ENCODE data around the gene SLC25A34.

SLC25A34 gene

DNA sequence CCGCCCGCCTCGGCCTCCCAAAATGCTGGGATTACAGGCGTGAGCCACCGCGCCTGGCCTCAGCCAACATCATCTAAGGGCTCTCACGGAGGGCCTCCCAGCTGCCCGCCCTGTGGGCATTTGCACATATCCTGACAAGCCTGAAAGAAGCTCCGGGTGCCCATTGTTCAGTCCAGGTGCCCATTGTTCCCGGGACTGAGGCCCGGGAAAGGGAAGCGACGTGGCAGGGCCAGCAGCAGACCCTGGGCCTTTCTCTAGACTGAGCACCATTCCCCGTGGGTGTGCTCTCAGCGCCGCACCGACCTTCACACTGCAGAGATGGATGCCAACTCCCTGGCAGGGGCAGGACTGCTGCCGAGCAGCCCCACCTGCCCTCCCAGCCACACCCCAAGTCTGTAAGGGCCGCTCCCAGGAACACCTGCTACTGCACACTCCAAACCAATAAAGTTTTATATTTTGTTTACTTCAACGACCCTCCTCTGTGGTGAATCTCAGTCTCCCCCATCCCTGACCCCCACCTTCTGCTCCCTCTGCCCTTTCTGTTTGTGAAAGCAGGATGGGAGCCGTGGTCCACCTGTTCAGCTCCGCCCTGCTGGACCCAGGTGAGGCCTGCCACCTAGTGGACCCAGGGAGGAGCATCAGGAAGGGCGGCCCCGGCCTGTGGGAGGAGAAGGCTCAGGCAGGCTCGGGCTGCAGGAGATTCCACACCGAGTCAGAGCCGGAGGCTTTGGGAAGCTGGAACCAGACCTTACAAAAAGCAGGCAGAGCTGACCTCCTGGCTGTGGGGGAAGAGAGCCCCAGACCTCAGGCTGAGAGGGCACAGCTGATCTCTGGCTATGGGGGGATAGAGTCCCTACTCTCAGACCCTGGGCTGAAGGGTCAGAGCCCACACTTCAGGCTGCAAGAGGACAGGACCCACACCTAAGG lies 5.1 kb downstream of the SLC25A34 start (continued):
- TF ChIP-seq ZFHX2 (tag by site-specific recombination; conservative IDR thresholded peaks at IDR 0.05) (peak; percentile 57; the same call in 1 of the 2 replicates), KLF1 (tag by site-specific recombination; IDR thresholded peaks at IDR 0.05) (peak; percentile 97), ZNF394 (tag by site-specific recombination; IDR thresholded peaks at IDR 0.05; ENCODE audit: borderline replicate concordance) (no peak), ZEB2 (tag by site-specific recombination; IDR thresholded peaks at IDR 0.05) (peak; percentile 73; the same call in 1 of the 2 replicates), ZNF501 (tag by site-specific recombination; IDR thresholded peaks at IDR 0.05) (peak; percentile 45; the same call in 1 of the 2 replicates), SCRT1 (tag by site-specific recombination; IDR thresholded peaks at IDR 0.05; ENCODE audit: borderline replicate concordance) (peak; percentile 98), KLF8 (tag by site-specific recombination; IDR thresholded peaks at IDR 0.05) (peak; percentile 31; the same call in 1 of the 2 replicates)
- TF ChIP-seq, protein P1, sequence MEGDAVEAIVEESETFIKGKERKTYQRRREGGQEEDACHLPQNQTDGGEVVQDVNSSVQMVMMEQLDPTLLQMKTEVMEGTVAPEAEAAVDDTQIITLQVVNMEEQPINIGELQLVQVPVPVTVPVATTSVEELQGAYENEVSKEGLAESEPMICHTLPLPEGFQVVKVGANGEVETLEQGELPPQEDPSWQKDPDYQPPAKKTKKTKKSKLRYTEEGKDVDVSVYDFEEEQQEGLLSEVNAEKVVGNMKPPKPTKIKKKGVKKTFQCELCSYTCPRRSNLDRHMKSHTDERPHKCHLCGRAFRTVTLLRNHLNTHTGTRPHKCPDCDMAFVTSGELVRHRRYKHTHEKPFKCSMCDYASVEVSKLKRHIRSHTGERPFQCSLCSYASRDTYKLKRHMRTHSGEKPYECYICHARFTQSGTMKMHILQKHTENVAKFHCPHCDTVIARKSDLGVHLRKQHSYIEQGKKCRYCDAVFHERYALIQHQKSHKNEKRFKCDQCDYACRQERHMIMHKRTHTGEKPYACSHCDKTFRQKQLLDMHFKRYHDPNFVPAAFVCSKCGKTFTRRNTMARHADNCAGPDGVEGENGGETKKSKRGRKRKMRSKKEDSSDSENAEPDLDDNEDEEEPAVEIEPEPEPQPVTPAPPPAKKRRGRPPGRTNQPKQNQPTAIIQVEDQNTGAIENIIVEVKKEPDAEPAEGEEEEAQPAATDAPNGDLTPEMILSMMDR (tag by site-specific recombination; IDR thresholded peaks at IDR 0.05) = peak; percentile 93
- TF ChIP-seq, protein P2, sequence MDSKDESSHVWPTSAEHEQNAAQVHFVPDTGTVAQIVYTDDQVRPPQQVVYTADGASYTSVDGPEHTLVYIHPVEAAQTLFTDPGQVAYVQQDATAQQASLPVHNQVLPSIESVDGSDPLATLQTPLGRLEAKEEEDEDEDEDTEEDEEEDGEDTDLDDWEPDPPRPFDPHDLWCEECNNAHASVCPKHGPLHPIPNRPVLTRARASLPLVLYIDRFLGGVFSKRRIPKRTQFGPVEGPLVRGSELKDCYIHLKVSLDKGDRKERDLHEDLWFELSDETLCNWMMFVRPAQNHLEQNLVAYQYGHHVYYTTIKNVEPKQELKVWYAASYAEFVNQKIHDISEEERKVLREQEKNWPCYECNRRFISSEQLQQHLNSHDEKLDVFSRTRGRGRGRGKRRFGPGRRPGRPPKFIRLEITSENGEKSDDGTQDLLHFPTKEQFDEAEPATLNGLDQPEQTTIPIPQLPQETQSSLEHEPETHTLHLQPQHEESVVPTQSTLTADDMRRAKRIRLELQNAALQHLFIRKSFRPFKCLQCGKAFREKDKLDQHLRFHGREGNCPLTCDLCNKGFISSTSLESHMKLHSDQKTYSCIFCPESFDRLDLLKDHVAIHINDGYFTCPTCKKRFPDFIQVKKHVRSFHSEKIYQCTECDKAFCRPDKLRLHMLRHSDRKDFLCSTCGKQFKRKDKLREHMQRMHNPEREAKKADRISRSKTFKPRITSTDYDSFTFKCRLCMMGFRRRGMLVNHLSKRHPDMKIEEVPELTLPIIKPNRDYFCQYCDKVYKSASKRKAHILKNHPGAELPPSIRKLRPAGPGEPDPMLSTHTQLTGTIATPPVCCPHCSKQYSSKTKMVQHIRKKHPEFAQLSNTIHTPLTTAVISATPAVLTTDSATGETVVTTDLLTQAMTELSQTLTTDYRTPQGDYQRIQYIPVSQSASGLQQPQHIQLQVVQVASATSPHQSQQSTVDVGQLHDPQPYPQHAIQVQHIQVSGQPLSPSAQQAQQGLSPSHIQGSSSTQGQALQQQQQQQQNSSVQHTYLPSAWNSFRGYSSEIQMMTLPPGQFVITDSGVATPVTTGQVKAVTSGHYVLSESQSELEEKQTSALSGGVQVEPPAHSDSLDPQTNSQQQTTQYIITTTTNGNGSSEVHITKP (tag by site-specific recombination; IDR thresholded peaks at IDR 0.05) = no peak

DNA sequence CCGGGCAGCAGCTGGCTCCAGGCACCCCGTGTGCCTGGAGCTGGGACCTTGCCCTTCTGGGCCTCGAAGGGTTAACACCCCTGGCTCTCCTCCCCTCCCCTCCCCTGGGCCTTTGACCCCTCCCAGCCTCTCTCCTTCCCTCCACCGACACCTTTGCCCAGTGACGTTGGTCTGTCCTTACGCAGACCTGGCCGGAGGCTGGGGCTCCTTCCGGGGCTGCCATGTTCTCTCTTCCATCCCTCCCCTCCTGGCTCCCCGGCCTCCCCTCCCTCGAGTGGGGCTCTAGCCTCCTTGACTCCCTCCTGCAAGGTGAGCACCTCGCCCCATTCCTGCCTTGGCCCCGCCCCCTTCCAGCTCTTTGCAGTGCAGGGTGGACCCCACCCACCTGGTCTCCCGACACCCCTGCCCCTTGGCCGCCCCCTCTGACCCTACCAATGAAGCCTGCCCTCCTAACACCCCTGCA lies 6.3 kb downstream of the SLC25A34 start, which contains the start of gene TMEM82:
TSS of gene TMEM82 (plus strand) at position 161 of the 463 bp plus-strand sequence. CDS start at position 222, 61 bp downstream.
- Histone ChIP-seq H3K9me3 (ENCODE audit: control insufficient read depth, insufficient read depth, low read depth, low read length) (no peaks in the 10 kb centered on the region), H3K27ac (ENCODE audit: extremely low read depth, low read depth, low read length) (no peak within 1 kb of the TSS), H3K4me3 (ENCODE audit: low read depth, low read length) (no peak within 1 kb of the TSS), H3K36me3 (ENCODE audit: control insufficient read depth in 2 of 2, insufficient read depth in 1 of 2, low read length in 2 of 2) (no peaks in the 10 kb centered on the region), H3K4me1 (ENCODE audit: control insufficient read depth, insufficient read depth, low read length) (no peaks in the 10 kb centered on the region)
- ChIA-PET CTCF (interaction anchor here (1.5 to 2.4 kb wide), 2 partner anchors 32 to 142 kb away, joined by 5 to 6 read pairs; no protein-coding TSS in a partner anchor), POLR2A (interaction anchor here (0.6 kb wide), 1 partner anchor 188 kb away, joined by 8 read pairs; no protein-coding TSS in a partner anchor)
- TF ChIP-seq ZNF654 (tag by site-specific recombination; IDR thresholded peaks at IDR 0.05; ENCODE audit: low read depth) (no peak), ZNF274 (IDR thresholded peaks at IDR 0.05; ENCODE audit: low read length) (no peak), ZNF274 (tag by site-specific recombination; IDR thresholded peaks at IDR 0.05; ENCODE audit: borderline replicate concordance) (no peak), EGR2 (tag by site-specific recombination; IDR thresholded peaks at IDR 0.05; ENCODE audit: low read depth) (peak; percentile 33; the same call in 1 of the 2 replicates), KLF9 (tag by site-specific recombination; IDR thresholded peaks at IDR 0.05; ENCODE audit: low read depth) (peak; percentile 32; the same call in 1 of the 2 replicates), ZBTB7A (tag by site-specific recombination; IDR thresholded peaks at IDR 0.05; ENCODE audit: low read depth) (no peak)
- TF ChIP-seq, protein P3, sequence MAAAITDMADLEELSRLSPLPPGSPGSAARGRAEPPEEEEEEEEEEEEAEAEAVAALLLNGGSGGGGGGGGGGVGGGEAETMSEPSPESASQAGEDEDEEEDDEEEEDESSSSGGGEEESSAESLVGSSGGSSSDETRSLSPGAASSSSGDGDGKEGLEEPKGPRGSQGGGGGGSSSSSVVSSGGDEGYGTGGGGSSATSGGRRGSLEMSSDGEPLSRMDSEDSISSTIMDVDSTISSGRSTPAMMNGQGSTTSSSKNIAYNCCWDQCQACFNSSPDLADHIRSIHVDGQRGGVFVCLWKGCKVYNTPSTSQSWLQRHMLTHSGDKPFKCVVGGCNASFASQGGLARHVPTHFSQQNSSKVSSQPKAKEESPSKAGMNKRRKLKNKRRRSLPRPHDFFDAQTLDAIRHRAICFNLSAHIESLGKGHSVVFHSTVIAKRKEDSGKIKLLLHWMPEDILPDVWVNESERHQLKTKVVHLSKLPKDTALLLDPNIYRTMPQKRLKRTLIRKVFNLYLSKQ (tag by site-specific recombination; IDR thresholded peaks at IDR 0.05; ENCODE audit: borderline replicate concordance) = no peak
- TF ChIP-seq, protein P1 (tag by site-specific recombination; IDR thresholded peaks at IDR 0.05) = no peak

All from HEK293 (cell line).